DND-41 (cell line): Measurements from ENCODE around the gene LCN1.

Experiments used
- ATAC-seq: fragments of 200-7000 bp; cut with Tn5 transposase; 3 replicates; pipeline ENCODE4 v1.9.1; 2021; ENCODE audit warnings: low read depth; ENCODE audit not compliant: insufficient read depth
- DNase-seq: peaks from one replicate; pipeline ENCODE4 v3.0.0-alpha.2; 2020
- H2AFZ ChIP-seq: 2 replicates; pipeline ENCODE4 v1.6.0; 2012; ENCODE audit warnings: low read depth, low read length
- H3K27ac ChIP-seq: 2 replicates; pipeline ENCODE4 v1.5.1; 2012; ENCODE audit warnings: low read length, inconsistent platforms
- H3K27me3 ChIP-seq: fragments of 200-600 bp; sonication (generic); 2 replicates; pipeline ENCODE4 v1.6.0; 2012; ENCODE audit warnings: low read length, mild to moderate bottlenecking, inconsistent platforms; ENCODE audit not compliant: insufficient read depth, poor library complexity
- H3K36me3 ChIP-seq: 2 replicates; pipeline ENCODE4 v1.5.1; 2012; ENCODE audit warnings: low read length, inconsistent platforms; ENCODE audit not compliant: insufficient read depth
- H3K4me1 ChIP-seq: 2 replicates; pipeline ENCODE4 v1.5.1; 2012; ENCODE audit warnings: mild to moderate bottlenecking, low read length; ENCODE audit not compliant: insufficient read depth
- H3K4me2 ChIP-seq: 2 replicates; pipeline ENCODE4 v1.6.0; 2012; ENCODE audit warnings: mild to moderate bottlenecking, moderate library complexity, low read length, inconsistent platforms; ENCODE audit not compliant: insufficient read depth
- H3K4me3 ChIP-seq, 2 experiments: fragments of 200-600 bp in 1 of 2; shearing (Covaris generic) in 1 of 2; 2 replicates each; pipeline ENCODE4 v1.5.1; 2012 to 2016; ENCODE audit warnings: inconsistent platforms in 2 of 2, low read length in 2 of 2, mild to moderate bottlenecking in 2 of 2, low read depth in 1 of 2, moderate library complexity in 1 of 2
- H3K79me2 ChIP-seq: 2 replicates; pipeline ENCODE4 v1.6.0; 2012; ENCODE audit warnings: low read length, inconsistent platforms; ENCODE audit not compliant: insufficient read depth
- H3K9ac ChIP-seq: 2 replicates; pipeline ENCODE4 v1.6.0; 2012; ENCODE audit warnings: low read depth, mild to moderate bottlenecking, inconsistent platforms, low read length, moderate library complexity
- H3K9me3 ChIP-seq: 2 replicates; pipeline ENCODE4 v1.5.1; 2012; ENCODE audit warnings: low read length, moderate library complexity, mild to moderate bottlenecking, inconsistent platforms; ENCODE audit not compliant: insufficient read depth, severe bottlenecking
- H4K20me1 ChIP-seq: 2 replicates; pipeline ENCODE4 v1.6.0; 2012; ENCODE audit warnings: low read length; ENCODE audit not compliant: insufficient read depth
- CTCF ChIP-seq: IDR thresholded peaks from 2 replicates; pipeline ENCODE4 v1.5.1; 2012; ENCODE audit warnings: borderline replicate concordance, low read length, moderate library complexity, mild to moderate bottlenecking; ENCODE audit not compliant: poor library complexity, severe bottlenecking; ENCODE audit errors: extremely low read depth
- EZH2 ChIP-seq: IDR thresholded peaks from 3 replicates; pipeline ENCODE4 v1.6.1; 2012; ENCODE audit warnings: borderline replicate concordance, low read depth, mild to moderate bottlenecking, moderate library complexity, low read length, inconsistent platforms; ENCODE audit not compliant: severe bottlenecking

Gene LCN1

GRCh38 chr9:135520916-135521607, at the start of gene LCN1:
Gene LCN1 (plus strand): TSS chr9:135521440. CDS start chr9:135521498, 58 bp downstream.
- Histone ChIP-seq H3K9ac (no peak within 1 kb of the TSS), H3K27ac (no peak within 1 kb of the TSS), H3K79me2 (no peaks in the 10 kb centered on the region), H2AFZ (no peak within 1 kb of the TSS), H3K4me2 (no peak within 1 kb of the TSS), H3K4me1 (no peaks in the 10 kb centered on the region), H3K27me3 (no peaks in the 10 kb centered on the region), H3K4me3 (no peak within 1 kb of the TSS), H4K20me1 (no peaks in the 10 kb centered on the region), H3K9me3 (no peaks in the 10 kb centered on the region), H3K36me3 (no peaks in the 10 kb centered on the region)
- ATAC-seq (no peak), DNase-seq (no peak)
- TF ChIP-seq EZH2: no peak
- no peak for TF ChIP-seq CTCF

- DNase-seq: no peak
Measured at GRCh38 chr9:135471791-135472640, 49.2 kb upstream of the LCN1 start.

DNA sequence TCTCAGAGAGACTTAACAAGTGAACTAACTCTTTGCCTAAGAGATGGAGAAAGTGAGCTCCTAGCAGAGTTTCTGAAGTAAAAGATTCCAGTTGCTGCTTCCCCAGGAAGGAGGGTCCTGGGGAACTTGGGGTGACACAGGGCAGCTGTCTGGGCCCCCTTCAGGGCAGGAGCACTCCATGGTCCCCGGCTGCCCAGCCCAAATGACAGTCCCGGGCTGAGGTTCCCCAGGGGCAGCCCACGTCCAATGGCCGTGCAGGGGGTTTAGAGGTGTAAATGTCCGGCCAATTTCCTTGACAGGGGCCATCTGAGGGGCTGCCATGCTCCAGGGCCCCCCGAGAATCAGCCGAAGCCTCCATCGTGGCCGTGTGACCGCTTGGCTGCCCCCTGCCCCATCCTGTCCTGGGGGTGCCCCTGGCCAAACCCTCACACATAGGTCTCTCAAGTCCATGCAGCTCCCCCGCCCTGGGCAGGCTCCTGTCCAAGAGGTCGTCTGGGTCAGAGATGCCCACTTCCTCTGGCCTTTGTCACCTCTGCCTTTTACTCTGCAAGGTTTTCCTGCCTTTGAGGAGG, 47.2 kb upstream of the LCN1 start:
- TF ChIP-seq EZH2: no peak
- no peak for TF ChIP-seq CTCF

More at GRCh38 chr9:135471791-135472640, 49.2 kb upstream of the LCN1 start:
- no peak for ATAC-seq
- H2AFZ ChIP-seq: no peak overlapping the region
- H3K4me2 ChIP-seq: no peak overlapping the region
- no peak overlapping the region for H3K27ac ChIP-seq
- H3K4me3 ChIP-seq: no peak overlapping the region
- TF ChIP-seq EZH2: no peak
- TF ChIP-seq CTCF: no peak
- H3K9me3 ChIP-seq: no peaks in the 10 kb centered on the region
- no peaks in the 10 kb centered on the region for H3K27me3 ChIP-seq
- H3K9ac ChIP-seq: no peak overlapping the region
- no peaks in the 10 kb centered on the region for H4K20me1 ChIP-seq
- H3K36me3 ChIP-seq: no peaks in the 10 kb centered on the region
- H3K4me1 ChIP-seq: no peaks in the 10 kb centered on the region
- H3K79me2 ChIP-seq: no peaks in the 10 kb centered on the region

More for the DNA sequence above, 47.2 kb upstream of the LCN1 start:
- Histone ChIP-seq H3K9me3 (no peaks in the 10 kb centered on the region), H3K9ac (no peak overlapping the region), H3K4me2 (no peak overlapping the region), H3K79me2 (no peaks in the 10 kb centered on the region), H3K4me3 (no peak overlapping the region), H2AFZ (no peak overlapping the region), H3K27me3 (no peaks in the 10 kb centered on the region), H3K36me3 (no peaks in the 10 kb centered on the region), H4K20me1 (no peaks in the 10 kb centered on the region), H3K27ac (no peak overlapping the region), H3K4me1 (no peaks in the 10 kb centered on the region)
- no peak for DNase-seq
- ATAC-seq: no peak
